Activated naive CD4-positive, alpha-beta T cell treated with anti-CD3 and anti-CD28 coated beads for 36 hours (primary cell): Measurements from ENCODE around the gene CADM3. TPM values are rescaled to one million over a fixed set of nuclear protein-coding genes. Genes with fewer than 3 reads are reported as not detected.

Experiments
- CTCF ChIA-PET: fragments of 350-600 bp; sonication (Branson Sonifier 250); formaldehyde crosslinking; loops from one replicate; lab custom pipeline; 2021; ENCODE audit warnings: antibody characterized with exemption; lab: Charles Lee
- DNase-seq: peaks from one replicate; pipeline ENCODE4 v3.0.0-alpha.2; 2020
- H3K27ac Mint-ChIP-seq: one replicate; pipeline ENCODE4 v1.8.0; 2021; ENCODE audit warnings: mild to moderate bottlenecking, mixed read lengths
- H3K27me3 Mint-ChIP-seq: one replicate; pipeline ENCODE4 v1.8.0; 2021; ENCODE audit warnings: low read depth, mixed read lengths
- H3K36me3 Mint-ChIP-seq: one replicate; pipeline ENCODE4 v1.8.0; 2021; ENCODE audit warnings: low read depth, mixed read lengths
- H3K4me1 Mint-ChIP-seq: one replicate; pipeline ENCODE4 v1.8.0; 2021; ENCODE audit warnings: low read depth, mixed read lengths
- H3K4me3 Mint-ChIP-seq: one replicate; pipeline ENCODE4 v1.8.0; 2021; ENCODE audit warnings: mild to moderate bottlenecking, moderate library complexity, mixed read lengths
- H3K9me3 Mint-ChIP-seq: one replicate; pipeline ENCODE4 v1.8.0; 2021; ENCODE audit warnings: mixed read lengths
- intact Hi-C: fragments of 100-400 bp; cut with micrococcal nuclease; formaldehyde crosslinking; loops from one replicate; pipeline ENCODE4 v1.15.1; 2023
- total RNA-seq, 2 experiments: library from RNA; stranded (reverse); gene quantifications; one replicate each; pipeline ENCODE4 v1.2.3, GENCODE V29; 2021

The CADM3 gene
- total RNA-seq, 2 experiments from 2014 or later = not detected

GRCh38 chr1:159247266-159247665 is 75.9 kb downstream of the CADM3 start:
- Mint-ChIP-seq H3K9me3 (peaks cover 3% of the 10 kb centered on the region), H3K4me3 (no peak overlapping the region), H3K27me3 (peaks cover 24% of the 10 kb centered on the region), H3K36me3 (no peaks in the 10 kb centered on the region), H3K4me1 (no peaks in the 10 kb centered on the region), H3K27ac (no peak overlapping the region)
- no peak for DNase-seq
- CTCF ChIA-PET = no interaction called here
- intact Hi-C loops = no loop called here

GRCh38 chr1:159248311-159248710 is 76.9 kb downstream of the CADM3 start:
- Mint-ChIP-seq H3K36me3 (no peaks in the 10 kb centered on the region), H3K4me1 (no peaks in the 10 kb centered on the region), H3K9me3 (peaks cover 3% of the 10 kb centered on the region), H3K27ac (no peak overlapping the region), H3K27me3 (peaks cover 24% of the 10 kb centered on the region), H3K4me3 (no peak overlapping the region)
- DNase-seq = no peak
- intact Hi-C loops = no loop called here
- CTCF ChIA-PET = interaction anchor here (1.3 kb wide), 1 partner anchor 37 kb away, joined by 3 read pairs; no protein-coding TSS in a partner anchor

GRCh38 chr1:159250638-159251216 is 79.3 kb downstream of the CADM3 start:
- Mint-ChIP-seq H3K4me3 (no peak overlapping the region), H3K9me3 (peaks cover 3% of the 10 kb centered on the region), H3K4me1 (no peaks in the 10 kb centered on the region), H3K36me3 (no peaks in the 10 kb centered on the region), H3K27ac (no peak overlapping the region), H3K27me3 (peaks cover 26% of the 10 kb centered on the region)
- no peak for DNase-seq
- CTCF ChIA-PET = no interaction called here
- intact Hi-C loops = no loop called here

Other genes starting within 250 kb of the CADM3 start
- gene PYHIN1, start 240.1 kb upstream of the CADM3 start, total RNA-seq = 1 to 10 TPM; 4.1 to 4.4 TPM
- 100 to 1,000 TPM; 287 to 288 TPM for gene IFI16, start 161.7 kb upstream of the CADM3 start, total RNA-seq
- 10 to 100 TPM; 12.2 to 13.7 TPM for gene AIM2, start 94.8 kb upstream of the CADM3 start, total RNA-seq
- gene ACKR1, start 33.3 kb downstream of the CADM3 start, total RNA-seq = not detected
- gene FCER1A, start 130.7 kb downstream of the CADM3 start, total RNA-seq = not detected